GM19240 (cell line): ENCODE measurements around the gene AGPS.
"Not testable (repeated sequence)": the region's sequence is repeated elsewhere in the genome, so short reads cannot be mapped to it uniquely, and the experiment has no call there.

Source experiments
- DNase-seq: peaks from one replicate; pipeline ENCODE4 v3.0.0; 2011; ENCODE audit warnings: low spot score; ENCODE audit not compliant: insufficient read length

AGPS gene

DNA sequence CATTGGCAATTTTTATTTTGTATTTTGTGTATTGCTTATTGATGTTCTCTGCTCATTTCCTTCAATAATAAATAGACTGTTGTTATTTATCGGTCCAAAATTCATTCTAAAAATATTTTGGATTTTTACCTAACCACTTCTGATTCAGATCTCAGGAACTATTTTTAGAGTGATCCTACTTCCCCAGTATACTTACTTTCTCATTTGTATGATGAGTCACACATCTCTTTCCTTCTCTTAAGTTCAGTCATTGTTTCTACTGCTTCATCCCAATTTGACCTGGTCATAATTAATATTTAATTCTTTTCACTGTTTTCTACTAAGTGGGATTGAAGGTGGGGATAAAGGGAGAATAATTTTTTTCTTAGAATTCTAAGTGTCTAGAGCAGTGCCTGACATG lies 75.1 kb downstream of the AGPS start:
- no peak for DNase-seq

- DNase-seq, result no peak
Measured at GRCh38 chr2:177471990-177472389, 79.4 kb downstream of the AGPS start.

DNA sequence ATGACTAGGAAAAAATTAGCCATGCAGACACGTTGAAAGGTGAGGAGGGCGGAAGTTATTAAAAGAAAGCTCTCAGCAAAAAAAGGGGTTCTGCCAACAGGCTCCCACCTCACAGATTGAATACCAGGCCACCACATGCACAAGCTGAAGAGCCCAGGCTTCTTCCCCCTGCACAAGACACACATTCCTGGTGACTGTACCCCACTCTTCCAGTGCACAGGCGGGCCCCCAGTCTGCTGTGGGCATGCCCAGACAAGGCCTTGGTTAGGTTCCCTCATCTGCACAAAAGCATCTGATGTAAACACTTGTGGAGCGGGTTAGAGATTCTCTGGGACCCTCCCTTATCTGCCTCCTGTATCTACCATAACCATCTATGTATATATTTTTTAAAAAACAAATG lies 81.7 kb downstream of the AGPS start:
- DNase-seq, result no peak

GRCh38 chr2:177474998-177475397 lies 82.4 kb downstream of the AGPS start:
- DNase-seq, result no peak

DNA sequence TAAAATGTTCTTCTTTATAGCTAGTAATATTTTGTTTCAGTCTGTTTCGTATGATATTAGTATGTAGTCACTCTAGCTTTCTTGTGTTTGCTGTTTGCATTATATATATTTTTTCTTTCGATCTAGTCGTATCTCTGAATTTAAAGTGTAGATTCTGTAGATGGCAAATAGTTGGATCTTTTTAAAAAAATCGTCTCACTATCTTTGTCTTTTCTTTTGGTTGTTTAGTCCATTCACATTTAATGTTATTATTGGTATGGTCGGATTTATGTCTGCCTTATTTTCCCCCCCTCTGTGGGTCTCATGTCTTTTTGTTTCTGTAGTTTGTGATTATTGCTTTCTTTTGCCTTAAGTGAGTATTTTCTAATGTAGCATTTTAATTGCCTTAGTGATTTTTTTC lies 84.3 kb downstream of the AGPS start:
- DNase-seq, result no peak

DNA sequence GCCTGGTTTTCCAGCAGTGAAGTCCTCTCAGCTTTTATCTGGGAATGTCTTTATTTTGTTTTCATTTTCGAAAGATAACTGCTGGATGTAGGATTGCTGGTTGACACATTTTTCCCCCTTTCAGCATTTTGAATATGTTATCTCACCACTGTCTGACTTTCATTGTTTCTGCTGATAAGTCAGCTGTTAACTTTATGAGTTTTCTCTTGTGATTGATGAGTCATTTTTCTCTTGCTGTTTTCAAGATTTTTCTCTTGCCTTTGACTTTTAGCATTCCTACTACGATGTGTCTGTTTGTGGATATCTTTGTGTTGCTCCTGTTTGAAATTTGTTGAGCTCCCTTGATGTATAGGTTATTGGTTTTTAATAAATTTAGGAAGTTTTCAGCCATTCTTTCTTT lies 85.5 kb downstream of the AGPS start:
- DNase-seq, result no peak

GRCh38 chr2:177478907-177479306 lies 86.3 kb downstream of the AGPS start:
- DNase-seq, result no peak

DNA sequence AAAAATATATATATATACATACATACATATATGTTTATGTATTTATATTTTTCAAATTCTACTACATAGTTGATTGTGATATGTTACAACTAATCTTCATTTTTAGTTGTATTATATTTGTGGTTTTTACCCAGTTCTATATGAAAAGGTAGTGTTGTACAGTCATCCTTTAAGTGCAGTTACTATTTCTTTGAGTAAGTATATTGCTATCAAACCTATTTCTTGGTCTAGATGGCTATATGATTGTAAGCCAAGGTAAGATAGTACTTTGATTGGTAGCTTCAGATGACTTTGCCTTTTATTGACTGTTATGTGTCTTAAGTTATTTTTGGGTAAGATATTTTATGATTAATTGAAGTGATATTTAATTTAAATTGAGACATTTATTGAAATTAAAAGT lies 89.6 kb downstream of the AGPS start:
- DNase-seq, result no peak

DNA sequence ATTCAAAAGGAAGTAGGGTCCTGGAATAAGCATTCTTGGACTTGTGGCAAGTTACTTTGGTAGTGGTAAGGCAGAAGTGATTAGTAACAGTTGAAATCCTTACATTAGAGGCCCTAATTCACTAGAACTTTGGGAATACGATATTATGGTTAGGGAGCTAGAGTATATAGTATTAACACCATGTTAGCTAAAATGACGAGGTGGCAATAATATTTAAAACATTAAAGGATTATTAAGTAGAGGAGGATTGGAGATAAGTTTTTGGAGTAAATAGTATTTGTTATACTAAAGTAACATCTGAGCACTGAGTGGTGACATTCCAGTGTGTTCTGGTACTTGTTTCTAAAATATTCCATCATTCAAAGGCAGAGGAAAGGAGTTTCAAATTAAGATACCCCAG lies 91.0 kb downstream of the AGPS start:
- no peak for DNase-seq

- DNase-seq, result no peak
Measured at GRCh38 chr2:177484180-177484795, 91.7 kb downstream of the AGPS start.

GRCh38 chr2:177485657-177486056 lies 93.1 kb downstream of the AGPS start:
- not testable (repeated sequence) for DNase-seq

GRCh38 chr2:177489719-177490301 lies 97.2 kb downstream of the AGPS start:
- DNase-seq, result no peak

GRCh38 chr2:177495945-177496344 lies 103.4 kb downstream of the AGPS start:
- DNase-seq, result no peak

- no peak for DNase-seq
Measured at GRCh38 chr2:177496921-177497320, 104.3 kb downstream of the AGPS start.

DNA sequence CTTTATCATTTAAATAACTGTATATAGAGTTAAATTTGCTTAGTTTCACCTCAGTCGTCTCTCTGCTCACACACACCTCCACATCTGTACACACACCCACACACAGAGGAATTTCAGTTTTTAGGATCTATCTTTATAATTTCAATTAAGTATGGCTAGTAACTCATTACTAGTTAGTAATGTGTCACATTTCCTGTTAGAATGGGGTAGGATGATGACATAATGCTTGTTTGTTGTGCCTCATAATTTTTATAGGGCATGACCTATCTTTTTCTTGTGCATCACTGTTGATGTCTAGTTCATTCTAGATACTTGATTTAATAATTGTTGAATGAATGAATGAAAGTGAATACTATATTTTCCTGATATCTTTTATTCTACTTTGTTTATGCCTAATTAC lies 108.6 kb downstream of the AGPS start:
- no peak for DNase-seq

GRCh38 chr2:177506505-177506904 lies 113.9 kb downstream of the AGPS start:
- no peak for DNase-seq

DNA sequence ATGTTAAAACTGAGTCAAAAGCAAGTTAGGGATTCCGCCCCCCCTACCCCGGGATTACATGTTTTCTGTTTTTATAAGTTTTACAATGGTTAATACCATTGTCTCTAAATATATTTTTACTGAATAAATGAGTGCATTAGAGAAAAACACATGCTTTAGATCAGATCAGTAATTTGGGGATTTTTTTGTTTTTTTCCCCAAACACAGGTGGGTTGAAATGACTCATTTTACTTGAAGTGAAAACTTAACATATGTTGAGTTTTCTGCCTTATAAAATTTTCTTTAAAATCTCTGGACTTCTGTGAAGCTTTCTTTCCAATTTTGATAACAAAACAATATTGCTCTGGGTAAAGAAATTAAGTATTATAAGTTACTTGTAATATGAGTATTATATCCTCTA lies 114.4 kb downstream of the AGPS start:
- no peak for DNase-seq

- DNase-seq, result no peak
Measured at GRCh38 chr2:177516824-177517544, 124.4 kb downstream of the AGPS start.

DNA sequence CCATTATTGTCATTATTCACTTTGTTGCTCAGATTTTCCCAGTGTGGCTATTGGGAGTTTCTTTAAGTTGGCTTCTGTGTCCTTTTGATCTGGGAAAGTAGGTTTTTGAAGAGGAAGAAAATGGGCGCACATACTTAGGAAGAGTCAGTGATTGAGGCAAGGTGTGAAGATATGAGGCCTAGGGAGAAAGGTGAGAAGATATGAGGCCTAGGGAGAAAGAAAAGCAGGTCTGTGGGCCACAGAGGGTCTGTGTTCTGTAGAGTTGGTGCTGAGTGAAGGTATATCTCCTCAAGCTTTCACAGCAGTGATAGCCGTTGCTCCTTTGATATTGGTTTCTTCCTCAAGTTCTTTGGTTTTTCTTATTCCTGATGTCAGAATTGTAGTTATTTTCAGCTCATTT lies 126.2 kb downstream of the AGPS start:
- DNase-seq, result no peak

DNA sequence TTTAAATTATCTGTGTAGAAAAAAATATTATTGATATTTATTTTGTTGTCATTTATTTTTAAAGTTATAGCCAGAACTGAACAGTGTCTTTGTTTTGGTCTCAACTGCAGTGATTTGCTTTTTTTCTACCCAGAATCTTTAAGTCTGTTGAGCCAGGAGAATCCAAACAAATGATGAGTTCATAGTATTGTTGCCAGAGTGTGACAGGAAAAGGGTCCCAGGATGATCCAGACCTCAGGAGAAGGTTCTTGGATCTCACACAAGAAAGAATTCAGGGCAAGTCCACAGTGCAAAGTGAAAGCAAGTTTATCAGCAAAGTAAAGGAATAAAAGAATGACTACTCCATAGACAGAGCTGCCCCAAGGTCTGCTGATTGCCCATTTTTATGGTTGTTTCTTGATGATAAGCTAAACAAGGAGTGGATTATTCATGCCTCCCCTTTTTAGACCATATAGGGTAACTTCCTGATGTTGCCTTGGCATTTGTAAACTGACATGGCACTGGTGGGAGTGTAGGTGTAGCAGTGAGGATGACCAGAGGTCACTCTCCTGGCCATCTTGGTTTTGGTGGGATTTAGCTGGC lies 127.1 kb downstream of the AGPS start:
- DNase-seq, result no peak

- DNase-seq, result no peak
Measured at GRCh38 chr2:177520324-177520723, 127.8 kb downstream of the AGPS start.

- DNase-seq, result no peak
Measured at GRCh38 chr2:177523781-177524180, 131.2 kb downstream of the AGPS start.
